Measurements from ENCODE around the gene RFPL3. TPM values are rescaled to one million over a fixed set of nuclear protein-coding genes. Genes with fewer than 3 reads are reported as not detected.

Gene RFPL3
- total and polyA plus RNA-seq, 2 donors (not counting 1 experiment from before 2014, with no cell fraction given), result not detected

DNA sequence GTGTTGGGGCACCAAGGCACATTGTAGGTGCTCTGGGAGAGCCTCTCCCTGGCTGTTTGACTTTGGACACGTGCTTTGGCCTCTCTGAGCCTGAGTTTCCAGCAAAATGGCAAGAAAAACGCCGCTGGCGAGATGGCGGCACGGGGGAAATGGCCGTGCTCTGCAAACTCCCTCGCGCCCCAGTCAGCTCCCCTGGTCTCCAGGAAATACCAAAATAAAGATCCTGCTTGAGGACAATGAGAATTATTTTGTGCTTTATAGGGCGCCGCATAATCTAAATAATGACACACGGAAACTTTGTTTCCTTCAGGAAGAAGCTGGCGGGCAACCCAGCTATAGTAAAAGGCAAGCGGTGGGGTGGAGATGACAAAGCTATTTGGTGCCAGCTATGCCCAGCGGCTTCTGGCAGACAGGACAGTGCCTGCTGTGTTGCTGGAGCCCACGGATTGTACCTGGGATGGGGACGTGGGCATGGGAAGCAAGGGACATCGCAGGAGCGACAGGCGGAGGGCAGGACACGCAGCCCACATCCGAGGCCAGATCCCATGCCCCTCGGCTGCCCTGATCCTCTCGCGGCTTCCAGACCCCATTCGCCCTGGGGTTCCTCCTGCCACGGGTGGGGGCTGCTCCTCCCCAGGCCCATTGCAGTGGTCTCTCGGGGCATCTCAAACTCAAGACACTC, 26.3 kb upstream of the RFPL3 start:
- TF ChIP-seq, protein P1, sequence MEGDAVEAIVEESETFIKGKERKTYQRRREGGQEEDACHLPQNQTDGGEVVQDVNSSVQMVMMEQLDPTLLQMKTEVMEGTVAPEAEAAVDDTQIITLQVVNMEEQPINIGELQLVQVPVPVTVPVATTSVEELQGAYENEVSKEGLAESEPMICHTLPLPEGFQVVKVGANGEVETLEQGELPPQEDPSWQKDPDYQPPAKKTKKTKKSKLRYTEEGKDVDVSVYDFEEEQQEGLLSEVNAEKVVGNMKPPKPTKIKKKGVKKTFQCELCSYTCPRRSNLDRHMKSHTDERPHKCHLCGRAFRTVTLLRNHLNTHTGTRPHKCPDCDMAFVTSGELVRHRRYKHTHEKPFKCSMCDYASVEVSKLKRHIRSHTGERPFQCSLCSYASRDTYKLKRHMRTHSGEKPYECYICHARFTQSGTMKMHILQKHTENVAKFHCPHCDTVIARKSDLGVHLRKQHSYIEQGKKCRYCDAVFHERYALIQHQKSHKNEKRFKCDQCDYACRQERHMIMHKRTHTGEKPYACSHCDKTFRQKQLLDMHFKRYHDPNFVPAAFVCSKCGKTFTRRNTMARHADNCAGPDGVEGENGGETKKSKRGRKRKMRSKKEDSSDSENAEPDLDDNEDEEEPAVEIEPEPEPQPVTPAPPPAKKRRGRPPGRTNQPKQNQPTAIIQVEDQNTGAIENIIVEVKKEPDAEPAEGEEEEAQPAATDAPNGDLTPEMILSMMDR (conservative IDR thresholded peaks at IDR 0.05 in 1 of 2, IDR thresholded peaks at IDR 0.05 in 1 of 2; ENCODE audit: low read depth in 1 of 2, low read length in 2 of 2), result no peak
- TF ChIP-seq EZH2 (IDR thresholded peaks at IDR 0.05; ENCODE audit: low read length, missing control alignments), result no peak
- H4K20me1 ChIP-seq (ENCODE audit: control insufficient read depth, extremely low read depth, insufficient read depth, low read length), result no peaks in the 10 kb centered on the region
- H3K27me3 ChIP-seq (ENCODE audit: control insufficient read depth, insufficient read depth, low read length), result no peaks in the 10 kb centered on the region

DNA sequence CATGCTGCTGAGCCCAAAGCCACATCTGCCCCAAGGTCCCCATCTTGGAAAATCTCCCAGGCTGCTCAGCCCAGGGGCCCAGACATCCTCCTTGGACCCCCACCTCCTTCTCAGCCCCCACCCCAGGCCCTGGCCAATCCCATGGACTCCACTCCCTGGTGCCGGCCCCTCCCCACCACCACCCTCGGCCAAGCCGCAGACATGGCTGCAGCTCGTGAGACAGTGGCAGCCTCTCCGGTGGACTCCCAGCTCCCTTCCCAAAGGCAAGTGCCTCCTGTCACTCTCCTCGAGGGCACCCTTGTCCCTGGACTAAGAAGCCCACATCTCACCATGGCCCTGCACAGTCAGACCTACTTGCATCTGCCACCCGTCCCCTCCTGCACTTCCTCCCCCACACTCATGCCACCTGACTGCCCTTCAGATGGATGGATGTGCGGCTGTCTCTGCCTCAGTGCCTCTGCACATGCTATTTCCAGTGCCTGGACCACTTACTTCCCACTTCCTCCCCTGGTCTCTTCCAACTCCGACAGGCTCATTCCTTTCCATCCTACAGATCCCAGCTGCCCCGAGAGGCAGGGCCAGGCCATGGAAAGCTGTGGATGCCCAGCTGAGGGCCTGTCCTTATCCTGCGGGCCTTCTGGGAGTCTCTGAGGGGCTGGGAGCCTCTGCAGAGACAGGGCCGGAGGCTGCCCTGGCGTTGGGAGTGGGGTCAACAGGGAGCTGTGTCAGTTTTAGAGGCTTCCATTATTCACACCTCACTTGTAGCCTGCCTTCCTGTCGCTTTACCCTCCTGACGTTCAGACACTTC, 25.5 kb upstream of the RFPL3 start:
- Histone ChIP-seq H2AFZ (ENCODE audit: low read length) (no peak overlapping the region), H3K36me3 (ENCODE audit: control insufficient read depth, insufficient read depth, low read length) (no peaks in the 10 kb centered on the region), H3K27me3 (ENCODE audit: control insufficient read depth, insufficient read depth, low read length) (no peaks in the 10 kb centered on the region), H3K4me3 (replicated peaks in 1 of 4; ENCODE audit: control extremely low read depth in 1 of 4, insufficient read depth in 1 of 4, low read depth in 3 of 4, low read length in 4 of 4) (no peak overlapping the region), H4K20me1 (ENCODE audit: control insufficient read depth, extremely low read depth, insufficient read depth, low read length) (no peaks in the 10 kb centered on the region), H3K79me2 (ENCODE audit: control insufficient read depth, insufficient read depth, low read length) (no peaks in the 10 kb centered on the region), H3K9ac (ENCODE audit: insufficient read depth, low read length) (no peak overlapping the region), H3K27ac (ENCODE audit: insufficient read depth, low read length) (no peak overlapping the region), H3K4me2 (ENCODE audit: extremely low read depth, insufficient read depth, low read length) (no peak overlapping the region), H3K4me1 (ENCODE audit: control insufficient read depth, extremely low read depth, insufficient read depth, low read length) (no peaks in the 10 kb centered on the region), H3K9me3 (ENCODE audit: control insufficient read depth, insufficient read depth, low read depth, low read length) (no peaks in the 10 kb centered on the region)
- no peak for DNase-seq (ENCODE audit: low read depth in 2 of 2)
- TF ChIP-seq EZH2 (IDR thresholded peaks at IDR 0.05; ENCODE audit: low read length, missing control alignments), result no peak
- TF ChIP-seq, protein P1 (conservative IDR thresholded peaks at IDR 0.05 in 1 of 2, IDR thresholded peaks at IDR 0.05 in 1 of 2; ENCODE audit: low read depth in 1 of 2, low read length in 2 of 2), result no peak

More for the DNA sequence above, 26.3 kb upstream of the RFPL3 start:
- Histone ChIP-seq H3K4me1 (ENCODE audit: control insufficient read depth, extremely low read depth, insufficient read depth, low read length) (no peaks in the 10 kb centered on the region), H3K9me3 (ENCODE audit: control insufficient read depth, insufficient read depth, low read depth, low read length) (no peaks in the 10 kb centered on the region), H3K27ac (ENCODE audit: insufficient read depth, low read length) (no peak overlapping the region), H3K79me2 (ENCODE audit: control insufficient read depth, insufficient read depth, low read length) (no peaks in the 10 kb centered on the region), H3K9ac (ENCODE audit: insufficient read depth, low read length) (no peak overlapping the region), H3K4me2 (ENCODE audit: extremely low read depth, insufficient read depth, low read length) (no peak overlapping the region), H3K36me3 (ENCODE audit: control insufficient read depth, insufficient read depth, low read length) (no peaks in the 10 kb centered on the region), H2AFZ (ENCODE audit: low read length) (no peak overlapping the region), H3K4me3 (replicated peaks in 1 of 4; ENCODE audit: control extremely low read depth in 1 of 4, insufficient read depth in 1 of 4, low read depth in 3 of 4, low read length in 4 of 4) (no peak overlapping the region)
- no peak for DNase-seq (ENCODE audit: low read depth in 2 of 2)

DNA sequence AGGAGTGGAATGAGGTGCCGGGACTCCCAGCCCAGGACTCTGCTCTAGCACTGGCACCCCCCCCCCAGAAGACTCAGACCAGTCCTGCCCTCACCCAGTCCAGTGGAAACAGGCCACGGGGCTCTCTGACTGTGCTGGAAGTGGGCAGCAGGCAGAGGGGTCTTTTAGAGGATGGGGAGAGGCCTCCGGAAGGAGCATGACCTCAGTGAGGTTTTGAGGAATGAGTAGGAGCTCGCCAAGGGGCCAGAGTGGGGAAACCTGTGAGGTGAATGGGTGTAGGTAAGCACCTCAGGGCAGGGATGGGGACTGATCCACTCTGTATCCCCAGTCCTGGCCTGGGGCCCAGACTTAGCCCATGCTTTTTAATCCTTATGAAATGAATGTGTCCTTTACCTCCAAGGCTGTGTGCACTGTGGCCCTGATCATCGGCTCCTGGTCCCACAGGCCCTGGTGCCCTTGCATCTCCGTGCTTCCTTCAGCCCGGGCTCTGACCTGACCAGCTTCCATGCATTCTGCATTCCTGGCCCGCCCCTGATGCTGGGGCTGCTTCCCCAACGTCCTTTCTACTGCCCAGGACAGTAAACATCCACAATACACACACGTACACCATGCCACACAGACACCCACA, 24.4 kb upstream of the RFPL3 start:
- no peak overlapping the region for H3K4me2 ChIP-seq (ENCODE audit: extremely low read depth, insufficient read depth, low read length)
- no peaks in the 10 kb centered on the region for H3K9me3 ChIP-seq (ENCODE audit: control insufficient read depth, insufficient read depth, low read depth, low read length)
- H3K27ac ChIP-seq (ENCODE audit: insufficient read depth, low read length), result no peak overlapping the region
- no peaks in the 10 kb centered on the region for H3K79me2 ChIP-seq (ENCODE audit: control insufficient read depth, insufficient read depth, low read length)
- no peak overlapping the region for H3K4me3 ChIP-seq (replicated peaks in 1 of 4; ENCODE audit: control extremely low read depth in 1 of 4, insufficient read depth in 1 of 4, low read depth in 3 of 4, low read length in 4 of 4)
- DNase-seq (ENCODE audit: low read depth in 2 of 2), result no peak
- H3K4me1 ChIP-seq (ENCODE audit: control insufficient read depth, extremely low read depth, insufficient read depth, low read length), result no peaks in the 10 kb centered on the region
- H3K9ac ChIP-seq (ENCODE audit: insufficient read depth, low read length), result no peak overlapping the region
- H3K27me3 ChIP-seq (ENCODE audit: control insufficient read depth, insufficient read depth, low read length), result no peaks in the 10 kb centered on the region
- no peak for TF ChIP-seq EZH2 (IDR thresholded peaks at IDR 0.05; ENCODE audit: low read length, missing control alignments)
- TF ChIP-seq, protein P1 (conservative IDR thresholded peaks at IDR 0.05 in 1 of 2, IDR thresholded peaks at IDR 0.05 in 1 of 2; ENCODE audit: low read depth in 1 of 2, low read length in 2 of 2), result no peak
- H4K20me1 ChIP-seq (ENCODE audit: control insufficient read depth, extremely low read depth, insufficient read depth, low read length), result no peaks in the 10 kb centered on the region
- H3K36me3 ChIP-seq (ENCODE audit: control insufficient read depth, insufficient read depth, low read length), result no peaks in the 10 kb centered on the region
- H2AFZ ChIP-seq (ENCODE audit: low read length), result no peak overlapping the region

All from fibroblast of lung (primary cell).